GM11168 (cell line): ENCODE results near the gene GZMM.

Experiments
- in situ Hi-C: fragments of 300-500 bp; cut with MboI; formaldehyde crosslinking; loops from one replicate; pipeline ENCODE4 v1.12.0; 2022; ENCODE audit warnings: low sequenced_read_pairs; ENCODE audit not compliant: unreplicated experiment

GZMM gene

DNA sequence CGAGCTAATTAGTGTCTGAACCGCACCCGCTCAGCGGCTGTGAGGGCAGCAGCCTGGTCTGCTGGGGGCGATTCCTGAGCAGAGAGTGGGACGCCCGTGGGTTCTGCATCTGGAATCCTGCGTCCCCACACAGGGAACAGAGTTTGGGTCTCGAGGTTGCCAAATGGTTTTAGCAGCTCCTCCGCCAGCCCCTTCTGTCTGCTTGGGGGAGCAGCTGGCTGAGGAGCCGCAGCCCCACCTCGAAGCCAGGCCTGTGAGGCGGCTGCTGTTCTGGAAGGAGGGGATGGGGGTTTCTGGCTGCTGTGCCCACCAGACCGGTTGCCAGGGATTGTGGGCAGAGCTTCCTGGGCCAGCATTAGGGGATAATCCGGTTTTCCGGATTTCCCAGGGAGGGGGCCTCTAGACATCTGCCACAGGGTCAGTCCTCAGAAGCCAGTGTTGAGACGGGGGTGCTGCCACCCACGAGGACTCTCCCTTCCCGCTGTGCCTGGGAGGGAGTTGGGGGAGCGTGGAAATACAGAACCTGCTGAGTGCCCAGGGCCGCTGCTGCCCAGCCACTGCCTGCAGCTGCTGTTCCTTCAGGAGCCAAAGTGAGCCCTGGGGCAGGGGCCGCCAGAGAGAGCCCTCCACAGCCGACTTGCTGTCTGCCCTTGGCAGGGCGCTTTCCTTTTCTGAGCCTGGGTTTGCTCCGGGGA, 10.3 kb upstream of the GZMM start:
- in situ Hi-C loops, result no loop called here

DNA sequence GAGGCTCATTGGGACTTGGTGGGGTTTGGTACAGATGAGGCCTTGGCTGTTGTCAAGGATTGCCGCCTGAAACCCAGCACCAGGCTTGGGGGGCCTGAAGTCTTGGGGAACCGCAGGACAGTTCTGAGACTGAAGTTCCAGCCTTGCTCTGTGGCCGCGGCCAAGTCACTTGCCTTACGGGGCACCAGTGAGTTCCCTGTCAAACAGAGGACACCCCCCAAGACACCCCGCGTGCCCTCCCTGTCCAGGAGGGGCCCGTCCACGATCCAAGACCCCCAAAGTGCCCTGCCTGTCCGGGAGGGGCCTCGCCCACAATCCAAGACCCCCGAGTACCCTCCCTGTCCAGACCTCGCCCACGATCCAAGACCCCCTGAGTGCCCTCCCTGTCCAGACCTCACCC, 9.8 kb upstream of the GZMM start:
- in situ Hi-C loops, result no loop called here

DNA sequence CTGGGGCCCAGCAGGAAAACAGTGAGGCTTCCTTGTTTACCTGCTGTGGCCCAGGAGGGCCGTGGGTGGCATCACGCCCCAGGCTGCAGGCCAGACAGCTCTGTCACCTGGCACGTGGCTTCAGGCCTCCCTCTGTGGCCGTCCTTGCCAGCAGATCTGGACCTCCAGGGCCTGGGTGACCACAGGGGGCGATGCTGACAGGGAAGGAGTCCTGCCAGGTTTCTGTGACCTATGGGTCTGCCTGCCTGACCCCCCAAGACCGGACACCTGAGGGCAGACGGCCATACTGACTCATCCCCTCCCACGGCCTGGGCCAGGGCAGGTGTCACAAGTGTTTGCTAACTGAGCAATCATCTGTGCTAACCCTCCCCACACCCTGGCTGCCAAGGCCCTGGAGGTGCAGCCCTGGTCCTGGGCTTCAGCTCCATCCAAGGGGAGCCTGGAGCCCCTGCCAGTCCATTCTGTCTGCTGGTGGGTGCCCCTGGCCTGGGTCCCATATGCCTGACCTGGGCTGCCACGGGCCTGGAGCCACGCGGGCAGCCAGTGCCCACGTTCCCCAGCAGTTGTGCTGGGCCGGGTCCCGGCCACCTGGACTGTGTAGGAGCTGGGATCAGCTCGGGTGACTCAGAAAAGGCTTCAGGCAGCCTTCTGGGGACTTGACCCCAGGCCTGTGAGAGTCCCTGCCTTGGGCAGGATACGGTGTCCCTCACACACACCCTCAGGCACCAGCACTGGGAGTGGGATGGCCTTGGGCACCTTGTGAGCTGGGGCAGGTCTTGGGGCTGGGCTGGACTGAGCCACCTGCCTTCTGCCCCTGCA, 8.6 kb upstream of the GZMM start:
- in situ Hi-C loops, result no loop called here

DNA sequence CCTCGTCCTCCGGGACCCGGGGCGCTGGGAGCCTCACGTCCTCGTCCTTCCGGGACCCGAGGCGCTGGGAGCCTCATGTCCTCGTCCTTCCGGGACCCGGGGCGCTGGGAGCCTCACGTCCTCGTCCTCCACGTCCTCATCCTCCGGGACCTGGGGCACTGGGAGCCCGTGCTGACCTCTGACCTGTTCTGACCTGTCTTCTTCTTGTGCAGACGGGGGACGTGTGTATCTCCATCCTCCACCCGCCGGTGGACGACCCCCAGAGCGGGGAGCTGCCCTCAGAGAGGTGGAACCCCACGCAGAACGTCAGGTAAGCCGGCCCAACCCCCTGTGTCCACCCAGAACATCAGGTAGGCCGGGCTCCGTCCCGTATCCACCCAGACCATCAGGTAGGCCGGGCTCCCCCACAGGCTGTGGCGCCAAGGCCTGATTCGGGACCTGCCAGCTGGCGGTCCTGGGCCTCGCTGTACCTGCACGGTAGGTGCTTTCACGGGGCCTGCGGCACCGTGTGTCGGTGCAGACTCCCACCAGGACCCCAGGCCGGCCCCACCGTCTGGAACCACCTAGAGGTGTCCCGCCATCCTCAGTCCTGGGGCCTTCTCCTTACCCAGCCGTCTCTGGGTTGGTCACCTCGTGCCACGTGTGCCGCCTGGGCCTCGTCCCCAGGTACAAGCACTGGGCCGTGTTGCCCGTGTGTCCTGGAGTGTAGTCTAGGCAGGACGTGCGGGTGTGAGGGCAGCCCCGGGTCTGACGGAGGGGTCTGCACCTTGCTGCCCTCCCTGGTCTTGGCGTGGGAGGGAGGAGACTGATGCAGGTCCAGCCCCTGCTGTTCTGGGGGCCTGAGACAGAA, 7.6 kb upstream of the GZMM start:
- in situ Hi-C loops, result no loop called here

DNA sequence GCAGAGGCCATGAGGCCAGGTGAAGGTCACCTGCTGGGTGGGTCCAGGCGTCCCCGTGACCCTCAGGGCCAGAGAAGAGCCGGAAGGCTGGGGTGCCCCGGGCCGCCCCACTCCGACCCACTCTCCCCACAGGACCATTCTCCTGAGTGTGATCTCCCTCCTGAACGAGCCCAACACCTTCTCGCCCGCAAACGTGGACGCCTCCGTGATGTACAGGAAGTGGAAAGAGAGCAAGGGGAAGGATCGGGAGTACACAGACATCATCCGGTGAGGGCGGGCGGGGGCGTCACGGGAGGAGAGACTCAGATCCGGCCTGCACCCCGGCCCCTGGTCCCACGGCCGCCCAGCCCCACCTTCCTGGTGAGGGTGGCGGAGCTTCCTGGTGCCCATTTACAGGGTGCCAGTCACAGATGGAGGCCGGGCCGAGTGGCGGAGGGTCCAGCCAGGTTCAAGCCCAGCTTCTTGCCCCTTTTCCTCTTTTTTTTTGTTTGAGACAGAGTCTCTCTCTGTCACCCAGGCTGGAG, 6.9 kb upstream of the GZMM start:
- in situ Hi-C loops, result no loop called here

DNA sequence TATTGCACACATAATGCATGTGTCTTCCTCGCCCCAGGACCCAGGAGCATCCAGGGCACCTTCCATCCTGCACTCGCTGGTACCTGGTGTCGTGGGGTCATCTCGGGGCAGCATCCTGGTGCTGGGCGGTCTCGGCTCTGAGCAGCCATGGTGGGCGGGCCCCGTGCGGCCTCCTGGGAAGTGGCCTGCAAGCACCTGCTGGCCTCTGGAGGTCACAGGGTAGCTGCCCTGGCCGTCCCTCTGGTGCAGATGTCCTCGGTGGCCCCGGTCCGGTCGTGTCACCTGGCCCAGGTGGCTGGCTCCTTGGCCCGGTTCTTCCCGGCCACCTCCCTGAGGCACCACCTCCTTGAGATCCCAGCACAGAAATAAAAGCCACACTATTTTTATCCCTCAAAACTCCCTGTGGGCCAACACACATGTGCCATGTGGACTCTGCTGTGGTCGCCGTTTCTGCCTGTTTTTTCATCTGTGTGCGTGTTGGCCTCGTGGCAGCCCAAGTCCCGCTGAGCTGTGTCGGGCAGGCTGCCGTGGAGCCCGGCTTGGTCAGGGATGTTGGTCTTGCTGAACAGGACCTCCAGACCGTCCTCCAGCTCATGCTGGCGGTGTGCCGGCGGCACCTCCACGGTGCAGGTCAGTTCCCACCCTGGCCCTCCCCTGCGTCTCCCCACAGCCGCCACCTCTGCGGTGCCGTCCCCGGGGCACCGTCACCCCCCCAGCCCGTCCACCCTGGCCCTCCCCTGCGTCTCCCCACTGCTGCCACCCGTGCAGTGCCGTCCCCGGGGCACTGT, 5.0 kb upstream of the GZMM start:
- in situ Hi-C loops, result no loop called here

DNA sequence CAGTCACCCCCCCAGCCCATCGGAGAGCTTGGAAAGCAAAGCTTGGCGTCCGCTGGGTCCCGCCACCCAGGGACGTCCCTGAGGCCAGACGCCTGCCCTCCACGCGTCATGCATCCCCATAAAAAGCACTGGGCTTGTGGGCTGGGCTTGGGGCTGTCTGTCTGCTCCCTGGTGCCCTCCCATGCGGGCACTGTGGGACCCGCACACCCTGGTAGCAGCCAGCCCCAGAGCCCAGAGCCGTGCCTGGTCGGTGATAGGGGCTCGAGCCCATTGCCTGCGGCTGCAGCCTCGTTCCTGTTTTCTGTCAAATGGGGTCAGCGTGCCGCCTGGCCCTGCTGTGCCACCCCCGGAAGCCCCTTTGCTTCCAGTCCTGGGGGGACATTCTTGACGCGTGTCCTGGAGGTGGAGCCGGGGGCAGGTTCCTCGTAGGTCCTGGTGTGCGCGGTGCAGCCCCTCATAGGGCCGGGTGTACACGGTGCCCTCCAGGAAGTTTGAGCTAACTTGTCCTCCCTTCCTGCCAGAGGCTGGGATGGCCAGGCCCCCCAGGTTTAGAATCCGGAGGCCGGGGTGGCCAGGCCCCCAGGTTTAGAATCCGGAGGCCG, 4.3 kb upstream of the GZMM start:
- in situ Hi-C loops, result no loop called here

DNA sequence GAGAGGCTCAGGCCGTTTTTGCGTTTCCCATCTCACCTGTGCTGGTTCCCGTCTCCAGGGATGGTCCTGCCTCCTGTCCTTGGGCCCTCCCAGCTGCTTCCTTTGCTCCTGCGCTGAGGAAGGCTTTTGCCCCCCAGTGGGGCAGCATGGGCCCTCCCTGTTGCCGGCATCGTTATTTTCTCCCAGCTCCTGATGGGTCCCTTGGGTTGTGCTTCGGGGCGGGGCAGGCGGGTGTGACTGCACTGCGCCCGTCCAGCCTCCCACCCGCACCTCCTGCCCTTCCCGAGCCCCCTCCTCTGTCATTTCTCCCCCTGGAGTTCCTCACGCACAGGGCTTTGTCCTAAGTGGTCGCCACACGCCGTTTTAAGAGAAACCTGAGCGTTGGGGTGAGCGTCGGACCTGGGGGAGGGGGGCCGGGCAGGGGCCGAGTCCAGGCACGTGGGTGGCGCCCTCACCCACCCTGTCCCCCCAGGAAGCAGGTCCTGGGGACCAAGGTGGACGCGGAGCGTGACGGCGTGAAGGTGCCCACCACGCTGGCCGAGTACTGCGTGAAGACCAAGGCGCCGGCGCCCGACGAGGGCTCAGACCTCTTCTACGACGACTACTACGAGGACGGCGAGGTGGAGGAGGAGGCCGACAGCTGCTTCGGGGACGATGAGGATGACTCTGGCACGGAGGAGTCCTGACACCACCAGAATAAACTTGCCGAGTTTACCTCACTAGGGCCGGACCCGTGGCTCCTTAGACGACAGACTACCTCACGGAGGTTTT, 2.8 kb upstream of the GZMM start:
- in situ Hi-C loops, result no loop called here

DNA sequence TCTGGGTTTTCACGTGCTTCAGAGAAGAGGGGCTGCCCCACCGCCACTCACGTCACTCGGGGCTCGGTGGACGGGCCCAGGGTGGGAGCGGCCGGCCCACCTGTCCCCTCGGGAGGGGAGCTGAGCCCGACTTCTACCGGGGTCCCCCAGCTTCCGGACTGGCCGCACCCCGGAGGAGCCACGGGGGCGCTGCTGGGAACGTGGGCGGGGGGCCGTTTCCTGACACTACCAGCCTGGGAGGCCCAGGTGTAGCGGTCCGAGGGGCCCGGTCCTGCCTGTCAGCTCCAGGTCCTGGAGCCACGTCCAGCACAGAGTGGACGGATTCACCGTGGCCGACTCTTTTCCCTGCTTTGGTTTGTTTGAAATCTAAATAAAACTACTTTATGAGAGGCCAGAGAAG, 2.2 kb upstream of the GZMM start:
- in situ Hi-C loops, result no loop called here

DNA sequence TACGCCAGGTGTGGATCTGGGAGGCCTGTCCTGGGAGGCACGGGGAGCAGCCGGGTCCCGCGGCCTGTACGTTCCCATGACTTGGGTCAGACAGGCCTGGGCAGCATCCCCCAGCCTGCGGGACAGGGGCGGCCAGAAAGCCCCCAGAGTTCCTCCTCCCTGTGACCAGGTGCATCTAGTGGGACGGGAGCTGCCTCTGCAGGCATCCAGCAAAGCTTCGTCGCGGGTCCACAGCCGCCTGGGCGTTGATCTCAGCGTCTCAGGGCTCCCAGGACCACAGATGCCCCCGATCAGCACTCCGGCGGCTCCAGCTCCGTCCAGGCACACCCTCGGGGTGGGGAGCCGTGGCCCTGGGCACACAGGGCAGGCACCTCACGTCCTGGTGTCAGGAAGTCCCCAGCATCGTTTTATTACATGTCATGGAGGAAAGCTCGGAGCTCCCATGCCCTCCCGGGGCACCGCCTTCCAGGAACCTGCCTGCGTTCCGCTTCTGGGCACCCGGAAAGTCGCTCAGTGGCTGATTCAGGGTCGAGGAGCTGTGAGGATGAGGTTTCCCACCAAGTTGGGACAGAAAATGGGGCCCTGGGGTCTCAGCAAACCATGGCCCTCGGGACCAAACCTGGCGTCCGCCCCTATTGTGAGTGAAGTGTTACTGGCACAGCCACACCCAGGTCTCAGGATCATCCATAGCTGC, 1.5 kb upstream of the GZMM start:
- in situ Hi-C loops, result no loop called here

DNA sequence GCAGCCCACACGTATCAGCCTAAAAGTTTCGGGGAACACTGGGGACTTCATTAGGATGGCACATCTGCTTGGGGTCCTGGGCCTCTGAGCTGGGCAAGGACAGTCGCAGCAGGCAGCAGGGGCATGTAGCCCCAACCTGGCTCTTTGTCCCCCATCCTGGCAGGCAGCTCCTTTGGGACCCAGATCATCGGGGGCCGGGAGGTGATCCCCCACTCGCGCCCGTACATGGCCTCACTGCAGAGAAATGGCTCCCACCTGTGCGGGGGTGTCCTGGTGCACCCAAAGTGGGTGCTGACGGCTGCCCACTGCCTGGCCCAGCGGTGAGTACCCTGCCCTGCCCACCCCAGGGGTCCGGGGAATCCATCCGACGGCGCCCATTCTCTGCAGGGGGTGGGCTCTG, 3.3 kb downstream of the GZMM start:
- in situ Hi-C loops, result no loop called here

DNA sequence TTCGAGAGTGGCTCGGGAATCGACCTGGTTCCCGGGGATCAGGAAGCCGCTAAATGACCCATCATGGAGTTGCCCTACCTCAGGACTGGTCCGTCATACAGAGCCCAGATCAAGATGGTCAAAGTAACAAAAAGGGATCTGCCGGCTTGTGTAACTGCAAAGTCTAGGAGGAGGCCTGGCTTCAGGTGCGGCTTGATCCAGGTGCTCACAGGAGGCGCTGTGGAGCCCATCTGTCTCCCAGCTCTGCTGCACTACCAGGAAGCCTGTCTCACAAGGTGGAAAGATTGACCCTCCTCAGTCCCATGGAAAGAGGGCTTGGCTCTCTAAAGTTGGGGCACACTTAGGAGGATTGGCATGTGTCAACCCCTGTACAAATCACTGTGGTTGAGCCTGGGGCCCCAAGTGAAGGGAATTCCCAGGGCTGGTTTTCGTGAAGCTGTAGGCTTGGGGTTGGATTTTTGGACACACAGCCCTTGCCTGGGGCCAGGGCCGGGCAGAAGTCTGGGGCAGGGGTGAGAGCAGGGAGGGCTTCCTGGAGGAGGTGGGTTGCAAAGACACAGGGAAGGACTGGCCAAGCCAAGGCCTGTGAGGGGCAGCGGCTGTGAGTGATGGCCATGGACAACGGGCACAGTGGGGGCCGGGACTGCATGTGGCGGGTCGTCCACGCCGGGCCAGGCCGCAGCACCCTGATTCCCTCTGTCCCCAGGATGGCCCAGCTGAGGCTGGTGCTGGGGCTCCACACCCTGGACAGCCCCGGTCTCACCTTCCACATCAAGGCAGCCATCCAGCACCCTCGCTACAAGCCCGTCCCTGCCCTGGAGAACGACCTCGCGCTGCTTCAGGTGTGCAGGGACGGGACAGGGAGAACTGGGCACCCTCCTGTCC, 4.2 kb downstream of the GZMM start:
- in situ Hi-C loops, result no loop called here

DNA sequence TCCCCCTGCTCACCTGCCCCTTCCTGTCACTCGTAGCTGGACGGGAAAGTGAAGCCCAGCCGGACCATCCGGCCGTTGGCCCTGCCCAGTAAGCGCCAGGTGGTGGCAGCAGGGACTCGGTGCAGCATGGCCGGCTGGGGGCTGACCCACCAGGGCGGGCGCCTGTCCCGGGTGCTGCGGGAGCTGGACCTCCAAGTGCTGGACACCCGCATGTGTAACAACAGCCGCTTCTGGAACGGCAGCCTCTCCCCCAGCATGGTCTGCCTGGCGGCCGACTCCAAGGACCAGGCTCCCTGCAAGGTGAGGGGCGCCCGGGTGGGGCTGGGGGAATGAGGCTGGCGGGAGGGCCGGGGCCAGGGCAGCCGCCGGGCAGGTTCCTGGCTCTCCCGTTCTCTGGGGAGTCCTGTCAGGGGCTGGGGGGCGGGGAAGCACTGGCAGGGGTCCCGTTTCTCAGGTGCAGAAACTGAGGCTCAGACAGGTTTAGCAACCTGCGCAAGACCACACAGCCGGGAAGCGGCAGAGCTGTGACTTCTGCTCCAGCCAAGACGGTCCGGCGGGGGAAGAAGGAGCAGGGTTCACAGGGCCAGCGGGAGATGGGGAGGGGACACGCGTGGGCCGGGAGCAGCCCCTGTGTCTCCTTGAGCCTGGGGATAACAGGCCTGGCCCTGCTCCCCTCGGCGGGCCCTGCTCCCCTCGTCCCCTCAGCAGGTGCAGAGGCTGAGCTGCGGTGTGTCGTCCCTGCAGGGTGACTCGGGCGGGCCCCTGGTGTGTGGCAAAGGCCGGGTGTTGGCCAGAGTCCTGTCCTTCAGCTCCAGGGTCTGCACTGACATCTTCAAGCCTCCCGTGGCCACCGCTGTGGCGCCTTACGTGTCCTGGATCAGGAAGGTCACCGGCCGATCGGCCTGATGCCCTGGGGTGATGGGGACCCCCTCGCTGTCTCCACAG, 5.3 kb downstream of the GZMM start:
- in situ Hi-C loops, result no loop called here

DNA sequence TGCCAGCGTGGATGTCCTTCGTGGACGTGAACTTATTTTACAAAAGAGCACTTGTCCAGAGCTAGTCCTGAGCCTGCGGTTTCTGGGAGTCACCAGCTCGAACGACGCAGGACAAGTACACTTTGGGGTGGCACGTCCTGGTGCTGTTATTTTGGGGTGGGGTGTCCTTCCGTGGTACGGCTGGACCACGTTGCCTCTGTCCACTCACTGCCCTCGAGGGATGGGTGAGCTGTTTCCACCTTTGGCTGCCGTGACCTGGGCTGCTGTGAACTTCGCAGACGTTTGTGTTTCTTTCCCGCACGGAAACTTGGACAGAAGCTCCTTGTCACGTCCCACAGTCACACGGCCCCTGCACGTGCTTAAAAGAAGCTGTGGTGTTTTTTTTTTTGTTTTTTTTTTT, 11.0 kb downstream of the GZMM start:
- in situ Hi-C loops, result no loop called here

DNA sequence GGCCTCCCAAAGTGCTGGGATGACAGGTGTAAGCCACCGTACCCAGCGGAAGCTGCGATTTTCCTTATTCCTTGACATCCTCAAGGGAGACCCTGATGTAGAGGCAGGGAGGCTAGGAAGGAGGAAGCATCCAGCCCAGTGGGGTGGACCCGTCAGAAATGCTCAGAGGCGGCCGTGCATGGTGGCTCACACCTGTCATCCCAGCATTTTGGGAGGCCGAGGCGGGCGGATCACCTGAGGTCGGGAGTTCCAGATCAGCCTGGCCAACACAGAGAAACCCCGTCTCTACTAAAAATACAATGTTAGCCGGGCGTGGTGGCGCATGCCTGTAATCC, 11.6 kb downstream of the GZMM start:
- in situ Hi-C loops, result no loop called here

DNA sequence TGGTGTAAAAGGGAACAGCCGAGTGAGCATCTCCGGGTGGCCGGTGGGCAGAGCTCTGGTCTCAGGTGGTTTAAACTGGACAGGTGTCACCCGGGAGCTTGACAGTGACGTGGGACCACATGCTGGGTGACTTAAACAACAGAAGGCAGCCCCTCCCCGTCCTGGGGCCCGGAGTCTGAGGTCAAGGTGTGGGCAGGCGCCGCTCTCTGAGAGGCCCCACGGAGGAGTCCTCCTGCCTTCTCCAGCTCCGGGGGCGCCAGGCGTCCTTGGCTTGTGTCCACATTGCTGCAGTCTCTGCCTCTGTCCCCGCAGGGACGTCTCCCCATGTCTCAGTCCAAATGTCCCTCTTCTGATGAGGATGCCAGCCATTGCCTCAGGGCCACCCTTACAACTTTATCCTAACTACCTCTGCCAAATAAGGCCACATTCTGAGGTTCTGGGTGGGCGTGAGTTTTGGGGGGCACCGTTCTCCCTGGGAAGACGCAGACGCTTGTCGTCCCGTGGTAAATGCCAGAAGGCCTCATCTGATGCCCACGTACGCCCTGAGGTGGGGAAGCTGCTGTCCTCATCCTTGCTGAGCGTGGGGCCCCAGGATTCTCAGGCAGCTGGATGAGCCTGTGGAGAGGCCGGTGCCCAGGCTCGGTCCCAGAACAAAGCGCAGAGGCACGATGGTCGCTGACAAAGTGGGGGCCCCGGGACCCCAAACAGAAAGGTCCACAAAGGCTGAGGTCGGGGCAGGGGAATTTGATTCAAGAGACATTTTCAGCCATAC, 12.9 kb downstream of the GZMM start:
- in situ Hi-C loops, result no loop called here
